Loucy (cell line): ENCODE data around the gene IRAK3.

ENCODE experiments used
- H2AFZ ChIP-seq: fragments of 200-600 bp; sonication (generic); 2 replicates; pipeline ENCODE4 v1.6.0; 2016; ENCODE audit warnings: antibody characterized with exemption, mild to moderate bottlenecking, low read length, moderate library complexity
- H3F3A ChIP-seq: fragments of 200-600 bp; 2 replicates; pipeline ENCODE4 v1.6.0; 2016; ENCODE audit warnings: antibody characterized with exemption, low read depth, mild to moderate bottlenecking
- H3K27me3 ChIP-seq: fragments of 200-600 bp; sonication (generic); 2 replicates; pipeline ENCODE4 v1.6.1; 2014; ENCODE audit warnings: low read length, mild to moderate bottlenecking; ENCODE audit not compliant: insufficient read depth, poor library complexity, severe bottlenecking
- H3K36me3 ChIP-seq: fragments of 200-600 bp; sonication (generic); 2 replicates; pipeline ENCODE4 v1.6.1; 2016; ENCODE audit warnings: low read length; ENCODE audit not compliant: insufficient read depth
- H3K4me1 ChIP-seq: fragments of 200-600 bp; sonication (generic); 2 replicates; pipeline ENCODE4 v1.5.1; 2014; ENCODE audit warnings: low read length, mild to moderate bottlenecking; ENCODE audit not compliant: insufficient read depth, poor library complexity, severe bottlenecking
- H3K4me2 ChIP-seq: fragments of 200-600 bp; sonication (generic); 2 replicates; pipeline ENCODE4 v1.6.0; 2014; ENCODE audit warnings: antibody characterized with exemption, low read length, low read depth, mild to moderate bottlenecking; ENCODE audit not compliant: poor library complexity, severe bottlenecking
- H3K4me3 ChIP-seq: fragments of 200-600 bp; sonication (generic); 2 replicates; pipeline ENCODE4 v1.5.1; 2014; ENCODE audit warnings: low read length, mild to moderate bottlenecking, mixed read lengths; ENCODE audit not compliant: poor library complexity, severe bottlenecking
- H3K79me2 ChIP-seq: fragments of 200-600 bp; sonication (generic); 2 replicates; pipeline ENCODE4 v1.6.1; 2014; ENCODE audit warnings: low read length; ENCODE audit not compliant: insufficient read depth
- H3K9ac ChIP-seq: fragments of 200-600 bp; sonication (generic); 2 replicates; pipeline ENCODE4 v1.6.0; 2014; ENCODE audit warnings: mild to moderate bottlenecking, low read depth, low read length, moderate library complexity; ENCODE audit not compliant: poor library complexity, severe bottlenecking
- H3K9me2 ChIP-seq: fragments of 200-600 bp; sonication (generic); replicated peaks from 2 replicates; pipeline ENCODE4 v1.6.1; 2016; ENCODE audit warnings: low read depth, low read length, mixed read lengths
- H3K9me3 ChIP-seq: fragments of 200-600 bp; sonication (generic); 2 replicates; pipeline ENCODE4 v1.6.1; 2014; ENCODE audit warnings: mild to moderate bottlenecking, antibody characterized with exemption, low read length, low read depth; ENCODE audit not compliant: insufficient read depth
- H4K20me1 ChIP-seq: fragments of 200-600 bp; sonication (generic); 2 replicates; pipeline ENCODE4 v1.6.0; 2014; ENCODE audit warnings: antibody characterized with exemption, low read length, mild to moderate bottlenecking; ENCODE audit not compliant: insufficient read depth, poor library complexity, severe bottlenecking
- CTCF ChIP-seq: fragments of 200-600 bp; sonication (generic); conservative IDR thresholded peaks from 2 replicates; pipeline ENCODE4 v1.5.1; 2014; ENCODE audit warnings: mild to moderate bottlenecking, antibody characterized with exemption, low read length
- EZH2phosphoT487 ChIP-seq: fragments of 200-600 bp; IDR thresholded peaks from 2 replicates; pipeline ENCODE4 v1.6.1; 2018; ENCODE audit warnings: antibody characterized with exemption, mild to moderate bottlenecking, moderate library complexity, borderline replicate concordance

IRAK3 gene

GRCh38 chr12:66166561-66166960 lies 22.5 kb upstream of the IRAK3 start:
- peaks cover 9% of the 10 kb centered on the region for H4K20me1 ChIP-seq
- no peak overlapping the region for H3K9ac ChIP-seq
- H3K9me3 ChIP-seq, result peaks cover 18% of the 10 kb centered on the region; the same call in 1 of the 2 replicates
- H3K36me3 ChIP-seq, result no peaks in the 10 kb centered on the region; the same call in 1 of the 2 replicates
- H3K4me3 ChIP-seq, result peak overlapping the region; percentile 83
- H3F3A ChIP-seq, result 0 out of 2 replicates have a peak, but pooled peaks cover 5% of the 10 kb centered on the region
- peaks cover 75% of the 10 kb centered on the region for H3K79me2 ChIP-seq
- no peaks in the 10 kb centered on the region for H3K27me3 ChIP-seq
- H3K4me1 ChIP-seq, result peaks cover 25% of the 10 kb centered on the region
- peak overlapping the region; percentile 91 for H3K4me2 ChIP-seq
- no peak overlapping the region for H2AFZ ChIP-seq
- TF ChIP-seq CTCF (no peak), EZH2phosphoT487 (no peak)
- no peaks in the 10 kb centered on the region for H3K9me2 ChIP-seq

- H4K20me1 ChIP-seq, result no peaks in the 10 kb centered on the region
- peaks cover 21% of the 10 kb centered on the region for H3K4me1 ChIP-seq
- H3K9me3 ChIP-seq, result peaks cover 18% of the 10 kb centered on the region; the same call in 1 of the 2 replicates
- H2AFZ ChIP-seq, result no peak overlapping the region
- no peak for TF ChIP-seq CTCF
- TF ChIP-seq EZH2phosphoT487, result no peak
- H3K36me3 ChIP-seq, result no peaks in the 10 kb centered on the region
- H3K27me3 ChIP-seq, result no peaks in the 10 kb centered on the region
- H3K4me3 ChIP-seq, result peak overlapping the region; percentile 83
- H3K79me2 ChIP-seq, result peaks cover 56% of the 10 kb centered on the region
- 0 out of 2 replicates have a peak, but pooled peaks cover 5% of the 10 kb centered on the region for H3F3A ChIP-seq
- peak overlapping the region; percentile 91 for H3K4me2 ChIP-seq
- H3K9ac ChIP-seq, result peak overlapping the region; percentile 94
- H3K9me2 ChIP-seq, result no peaks in the 10 kb centered on the region
These were observed 20.6 kb upstream of the IRAK3 start for GRCh38 chr12:66168410-66168809.

GRCh38 chr12:66169221-66170170 lies 19.5 kb upstream of the IRAK3 start, which contains the start of gene TMBIM4:
TMBIM4 (minus strand) TSS chr12:66169996; CDS start chr12:66169951, 45 bp downstream.
- peak within 1 kb of the TSS; percentile 83 for H3K4me3 ChIP-seq
- H3K9ac ChIP-seq, result peak within 1 kb of the TSS; percentile 94
- 0 out of 2 replicates have a peak, but pooled peaks cover 5% of the 10 kb centered on the region for H3F3A ChIP-seq
- no peaks in the 10 kb centered on the region for H3K9me2 ChIP-seq
- peaks cover 21% of the 10 kb centered on the region for H3K4me1 ChIP-seq
- peaks cover 14% of the 10 kb centered on the region; the same call in 1 of the 2 replicates for H3K9me3 ChIP-seq
- H4K20me1 ChIP-seq, result no peaks in the 10 kb centered on the region
- H3K4me2 ChIP-seq, result peak within 1 kb of the TSS; percentile 91
- H3K79me2 ChIP-seq, result peaks cover 46% of the 10 kb centered on the region
- no peaks in the 10 kb centered on the region for H3K36me3 ChIP-seq
- peak within 1 kb of the TSS; percentile 94 for H2AFZ ChIP-seq
- TF ChIP-seq CTCF (no peak; the same call in none of the 2 replicates), EZH2phosphoT487 (no peak)
- no peaks in the 10 kb centered on the region for H3K27me3 ChIP-seq
